VCaP (cell line): Measurements from ENCODE around the gene SCIMP.
"Not testable (repeated sequence)": the region's sequence is repeated elsewhere in the genome, so short reads cannot be mapped to it uniquely, and the experiment has no call there.

Experiments
- H3K27ac ChIP-seq: fragments of 450-650 bp; 2 replicates; pipeline ENCODE4 v1.5.1; 2017
- CTCF ChIP-seq: fragments of 450-650 bp; conservative IDR thresholded peaks from 2 replicates; pipeline ENCODE4 v1.5.1; 2017; ENCODE audit warnings: mild to moderate bottlenecking, moderate library complexity

SCIMP gene

DNA sequence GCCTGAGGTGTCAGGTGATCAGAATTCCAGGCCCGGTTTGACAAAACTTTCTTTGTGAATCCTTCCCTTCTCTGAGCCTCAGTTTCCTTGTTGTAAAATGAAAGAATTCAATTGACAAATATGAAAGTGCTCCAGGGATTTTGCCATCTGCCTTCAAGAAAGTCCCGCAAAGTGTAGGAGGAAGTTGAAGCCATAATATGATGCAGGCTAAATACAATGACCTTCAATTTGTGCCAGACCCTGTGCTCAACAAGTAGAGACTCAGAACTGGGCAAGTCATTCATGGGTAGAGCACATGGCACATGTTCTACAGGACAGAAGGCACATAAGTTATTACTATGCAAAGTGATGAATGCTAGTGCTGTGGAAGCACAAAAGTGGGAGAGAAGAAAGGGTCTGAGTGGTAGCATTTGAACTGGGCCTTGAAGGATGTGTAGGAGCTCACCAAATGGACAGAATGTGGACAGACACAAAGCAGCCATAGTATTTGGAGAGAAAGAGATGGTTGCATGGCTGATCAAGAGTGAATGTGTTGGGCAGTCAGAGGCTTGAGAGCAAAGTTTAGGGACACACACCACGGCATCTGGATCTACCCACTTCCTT, 2.4 kb upstream of the SCIMP start:
- no peak for TF ChIP-seq CTCF
- no peak overlapping the region for H3K27ac ChIP-seq

GRCh38 chr17:5233492-5233891, 1.2 kb downstream of the SCIMP start:
- peak overlapping the region; percentile 54; the same call in 1 of the 2 replicates for H3K27ac ChIP-seq

GRCh38 chr17:5226940-5227878, 7.5 kb downstream of the SCIMP start:
- no peak for TF ChIP-seq CTCF
- H3K27ac ChIP-seq: no peak overlapping the region

- H3K27ac ChIP-seq: no peak overlapping the region
- TF ChIP-seq CTCF: no peak
Measured at GRCh38 chr17:5225668-5226457, 8.8 kb downstream of the SCIMP start.

GRCh38 chr17:5221912-5222311, 12.7 kb downstream of the SCIMP start:
- not testable (repeated sequence) for H3K27ac ChIP-seq

DNA sequence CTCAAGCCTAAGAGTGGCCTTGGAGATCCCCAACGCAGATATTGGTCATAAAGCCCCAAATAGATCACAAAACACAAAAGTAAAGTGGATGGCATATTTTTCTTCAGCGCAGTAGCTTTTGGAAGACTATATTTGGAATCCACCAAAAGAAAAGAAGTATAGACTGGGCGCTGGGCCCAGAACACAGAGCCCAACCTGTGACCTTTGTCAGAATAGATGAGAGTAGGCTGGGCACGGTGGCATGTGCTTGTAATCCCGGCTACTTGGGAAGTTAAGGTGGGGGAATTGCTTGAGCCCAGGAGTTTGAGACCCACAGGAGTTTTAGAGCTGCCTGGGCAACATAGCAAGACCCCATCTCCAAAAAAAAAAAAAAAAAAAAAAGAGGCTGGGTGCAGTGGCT, 14.6 kb downstream of the SCIMP start:
- TF ChIP-seq CTCF: no peak
- H3K27ac ChIP-seq: no peak overlapping the region

- H3K27ac ChIP-seq: no peak overlapping the region
- no peak for TF ChIP-seq CTCF
Measured at GRCh38 chr17:5219536-5219935, 15.1 kb downstream of the SCIMP start.

DNA sequence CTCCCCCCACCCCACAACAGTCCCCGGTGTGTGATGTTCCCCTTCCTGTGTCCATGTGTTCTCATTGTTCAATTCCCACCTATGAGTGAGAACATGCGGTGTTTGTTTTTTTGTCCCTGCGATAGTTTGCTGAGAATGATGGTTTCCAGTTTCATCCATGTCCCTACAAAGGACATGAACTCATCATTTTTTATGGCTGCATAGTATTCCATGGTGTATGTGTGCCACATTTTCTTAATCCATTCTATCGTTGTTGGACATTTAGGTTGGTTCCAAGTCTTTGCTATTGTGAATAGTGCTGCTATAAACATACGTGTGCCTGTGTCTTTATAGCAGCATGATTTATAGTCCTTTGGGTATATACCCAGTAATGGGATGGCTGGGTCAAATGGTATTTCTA, 17.1 kb downstream of the SCIMP start:
- H3K27ac ChIP-seq: not testable (repeated sequence)

DNA sequence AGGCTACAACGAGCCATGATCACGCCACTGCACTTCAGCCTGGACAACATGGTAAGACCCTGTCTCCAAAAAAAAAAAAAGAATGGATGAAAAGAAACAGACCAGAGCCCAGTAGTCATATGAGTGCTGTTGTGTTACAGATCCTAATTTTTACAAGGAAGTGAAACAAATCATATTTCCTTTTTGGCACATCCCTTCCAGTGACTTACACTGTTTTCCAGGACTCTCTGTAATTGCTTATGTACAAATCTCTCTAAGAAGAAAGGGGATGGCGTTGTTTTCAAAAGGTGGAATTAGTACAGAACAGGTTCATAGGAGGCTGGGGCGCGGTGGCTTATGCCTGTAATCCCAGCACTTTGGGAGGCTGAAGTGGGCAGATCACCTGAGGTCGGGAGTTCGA, 23.2 kb downstream of the SCIMP start:
- no peak for TF ChIP-seq CTCF
- peak overlapping the region; percentile 75 for H3K27ac ChIP-seq
